Panc1 (cell line): Measurements from ENCODE around the gene GREB1L. TPM values are rescaled to one million over a fixed set of nuclear protein-coding genes. Genes with fewer than 3 reads are reported as not detected.

Experiments used
- ATAC-seq: fragments of 200-7000 bp; cut with Tn5 transposase; 2 replicates; pipeline ENCODE4 v1.9.1; 2020; ENCODE audit warnings: mild to moderate bottlenecking, moderate library complexity
- BruUV-seq: library from RNA; stranded (reverse); fragments of 400-500 nt; replicated peaks from 2 replicates; lab custom pipeline; 2021; lab: Mats Ljungman, UMichigan
- CTCF ChIA-PET: fragments of 300-600 bp; sonication (Branson Sonifier 250); formaldehyde crosslinking; loops from one replicate; lab custom pipeline; 2022; ENCODE audit warnings: antibody characterized with exemption; lab: Charles Lee
- POLR2A ChIA-PET: fragments of 300-600 bp; sonication (Branson Sonifier 250); formaldehyde crosslinking; loops from one replicate; lab custom pipeline; 2022; ENCODE audit warnings: antibody characterized with exemption; lab: Charles Lee
- DNase-seq: peaks from one replicate; pipeline ENCODE4 v3.0.0-alpha.2; 2010; ENCODE audit warnings: low read depth, low spot score
- H3K27ac ChIP-seq: 2 replicates; pipeline ENCODE4 v1.5.1; 2011; ENCODE audit warnings: mild to moderate bottlenecking, low read length, inconsistent platforms
- H3K27me3 ChIP-seq: fragments of 200-500 bp; sonication (Bioruptor generic); 2 replicates; pipeline ENCODE4 v1.6.0; 2014; ENCODE audit warnings: low read length, inconsistent platforms; ENCODE audit not compliant: control insufficient read depth, insufficient read depth
- H3K36me3 ChIP-seq: fragments of 200-500 bp; sonication (Bioruptor generic); 2 replicates; pipeline ENCODE4 v1.5.1; 2014; ENCODE audit warnings: inconsistent platforms, mild to moderate bottlenecking, low read length, moderate library complexity; ENCODE audit not compliant: control insufficient read depth, insufficient read depth
- H3K4me1 ChIP-seq: 2 replicates; pipeline ENCODE4 v1.5.1; 2011; ENCODE audit warnings: inconsistent platforms, mild to moderate bottlenecking, low read length, moderate library complexity; ENCODE audit not compliant: control insufficient read depth, insufficient read depth
- H3K4me3 ChIP-seq, 2 experiments: 2 replicates each; pipeline ENCODE4 v1.5.1; 2011 to 2012; ENCODE audit warnings: low read depth in 2 of 2, low read length in 2 of 2, mild to moderate bottlenecking in 2 of 2, inconsistent platforms in 1 of 2, moderate library complexity in 1 of 2
- H3K9me3 ChIP-seq: fragments of 200-500 bp; sonication (Bioruptor generic); 2 replicates; pipeline ENCODE4 v1.5.1; 2014; ENCODE audit warnings: low read depth, mild to moderate bottlenecking, inconsistent platforms, low read length, moderate library complexity; ENCODE audit not compliant: control insufficient read depth, insufficient read depth
- CTCF ChIP-seq: fragments of 450-650 bp; IDR thresholded peaks from 2 replicates; pipeline ENCODE4 v1.5.1; 2017; ENCODE audit warnings: mild to moderate bottlenecking
- POLR2AphosphoS5 ChIP-seq: IDR thresholded peaks from 2 replicates; pipeline ENCODE4 v1.6.1; 2012; ENCODE audit warnings: mild to moderate bottlenecking, low read depth, low read length, moderate library complexity
- SIN3A ChIP-seq: IDR thresholded peaks from 2 replicates; pipeline ENCODE4 v1.6.1; 2012; ENCODE audit warnings: low read depth, mild to moderate bottlenecking, low read length, moderate library complexity, borderline replicate concordance; ENCODE audit not compliant: insufficient read depth
- TCF7L2 ChIP-seq: IDR thresholded peaks from 2 replicates; pipeline ENCODE4 v1.6.1; 2011; ENCODE audit warnings: mild to moderate bottlenecking, low read depth, low read length, inconsistent platforms
- in situ Hi-C: cut with HindIII; loops from 2 replicates; pipeline ENCODE4 v1.10.0; 2016; ENCODE audit warnings: low sequenced_read_pairs, low pct_unique_long_range_greater_than_20kb
- intact Hi-C: fragments of 100-400 bp; cut with micrococcal nuclease; formaldehyde crosslinking; loops from one replicate; pipeline ENCODE4 v1.10.0; 2022; ENCODE audit not compliant: unreplicated experiment
- total RNA-seq: library from RNA; stranded (reverse); gene quantifications from one replicate; pipeline ENCODE4 v1.2.1, GENCODE V29; 2021; ENCODE audit not compliant: unreplicated experiment
- TF ChIP-seq, protein P1 (sequence below), 2 experiments: IDR thresholded peaks; 2 replicates each; pipeline ENCODE4 v1.6.1; 2011 to 2012; ENCODE audit warnings: low read depth in 2 of 2, control low read depth in 1 of 2, low read length in 1 of 2, mild to moderate bottlenecking in 1 of 2, moderate library complexity in 1 of 2; ENCODE audit not compliant: insufficient read depth in 1 of 2

The GREB1L gene
- total RNA-seq, 1 experiment from 2014 or later = 11.0 TPM

- intact Hi-C loops (no loop called here), in situ Hi-C loops (no loop called here)
- no TSS peak for BruUV-seq
- Histone ChIP-seq H3K36me3 (no peaks in the 10 kb centered on the region), H3K27me3 (no peaks in the 10 kb centered on the region), H3K4me3 (no peak overlapping the region), H3K27ac (no peak overlapping the region), H3K4me1 (no peaks in the 10 kb centered on the region), H3K9me3 (no peaks in the 10 kb centered on the region)
- TF ChIP-seq, protein P1, sequence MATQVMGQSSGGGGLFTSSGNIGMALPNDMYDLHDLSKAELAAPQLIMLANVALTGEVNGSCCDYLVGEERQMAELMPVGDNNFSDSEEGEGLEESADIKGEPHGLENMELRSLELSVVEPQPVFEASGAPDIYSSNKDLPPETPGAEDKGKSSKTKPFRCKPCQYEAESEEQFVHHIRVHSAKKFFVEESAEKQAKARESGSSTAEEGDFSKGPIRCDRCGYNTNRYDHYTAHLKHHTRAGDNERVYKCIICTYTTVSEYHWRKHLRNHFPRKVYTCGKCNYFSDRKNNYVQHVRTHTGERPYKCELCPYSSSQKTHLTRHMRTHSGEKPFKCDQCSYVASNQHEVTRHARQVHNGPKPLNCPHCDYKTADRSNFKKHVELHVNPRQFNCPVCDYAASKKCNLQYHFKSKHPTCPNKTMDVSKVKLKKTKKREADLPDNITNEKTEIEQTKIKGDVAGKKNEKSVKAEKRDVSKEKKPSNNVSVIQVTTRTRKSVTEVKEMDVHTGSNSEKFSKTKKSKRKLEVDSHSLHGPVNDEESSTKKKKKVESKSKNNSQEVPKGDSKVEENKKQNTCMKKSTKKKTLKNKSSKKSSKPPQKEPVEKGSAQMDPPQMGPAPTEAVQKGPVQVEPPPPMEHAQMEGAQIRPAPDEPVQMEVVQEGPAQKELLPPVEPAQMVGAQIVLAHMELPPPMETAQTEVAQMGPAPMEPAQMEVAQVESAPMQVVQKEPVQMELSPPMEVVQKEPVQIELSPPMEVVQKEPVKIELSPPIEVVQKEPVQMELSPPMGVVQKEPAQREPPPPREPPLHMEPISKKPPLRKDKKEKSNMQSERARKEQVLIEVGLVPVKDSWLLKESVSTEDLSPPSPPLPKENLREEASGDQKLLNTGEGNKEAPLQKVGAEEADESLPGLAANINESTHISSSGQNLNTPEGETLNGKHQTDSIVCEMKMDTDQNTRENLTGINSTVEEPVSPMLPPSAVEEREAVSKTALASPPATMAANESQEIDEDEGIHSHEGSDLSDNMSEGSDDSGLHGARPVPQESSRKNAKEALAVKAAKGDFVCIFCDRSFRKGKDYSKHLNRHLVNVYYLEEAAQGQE (IDR thresholded peaks at IDR 0.05; ENCODE audit: insufficient read depth in 1 of 2, low read depth in 2 of 2, low read length in 1 of 2) = no peak
- TF ChIP-seq SIN3A = no peak
- TF ChIP-seq POLR2AphosphoS5 = no peak
- no peak for TF ChIP-seq TCF7L2
- TF ChIP-seq CTCF = no peak
- DNase-seq (no peak), ATAC-seq (no peak)
- CTCF ChIA-PET = no interaction called here
- POLR2A ChIA-PET = no interaction called here
Measured at GRCh38 chr18:21452276-21452780, 210.3 kb downstream of the GREB1L start.

- Histone ChIP-seq H3K27ac (no peak overlapping the region), H3K36me3 (no peaks in the 10 kb centered on the region), H3K9me3 (no peaks in the 10 kb centered on the region), H3K27me3 (no peaks in the 10 kb centered on the region), H3K4me3 (no peak overlapping the region), H3K4me1 (no peaks in the 10 kb centered on the region)
- in situ Hi-C loops = no loop called here
- intact Hi-C loops = no loop called here
- no TSS peak for BruUV-seq
- TF ChIP-seq TCF7L2 = no peak
- no peak for TF ChIP-seq CTCF
- no peak for TF ChIP-seq SIN3A
- TF ChIP-seq POLR2AphosphoS5 = no peak
- TF ChIP-seq, protein P1 (IDR thresholded peaks at IDR 0.05; ENCODE audit: insufficient read depth in 1 of 2, low read depth in 2 of 2, low read length in 1 of 2) = no peak
- CTCF ChIA-PET = no interaction called here
- no peak for ATAC-seq
- POLR2A ChIA-PET = no interaction called here
- DNase-seq = no peak
Measured at GRCh38 chr18:21452796-21453510, 210.9 kb downstream of the GREB1L start.
